C4-2B (cell line): ENCODE data around the gene NCOA3.

Experiments used
- H3K27ac ChIP-seq: fragments of 450-650 bp; 2 replicates; pipeline ENCODE4 v1.5.1; 2017
- CTCF ChIP-seq: fragments of 450-650 bp; conservative IDR thresholded peaks from 2 replicates; pipeline ENCODE4 v1.5.1; 2017; ENCODE audit warnings: mild to moderate bottlenecking
- ZFX ChIP-seq: fragments of 450-650 bp; IDR thresholded peaks from 2 replicates; pipeline ENCODE4 v1.6.1; 2017

Gene NCOA3

DNA sequence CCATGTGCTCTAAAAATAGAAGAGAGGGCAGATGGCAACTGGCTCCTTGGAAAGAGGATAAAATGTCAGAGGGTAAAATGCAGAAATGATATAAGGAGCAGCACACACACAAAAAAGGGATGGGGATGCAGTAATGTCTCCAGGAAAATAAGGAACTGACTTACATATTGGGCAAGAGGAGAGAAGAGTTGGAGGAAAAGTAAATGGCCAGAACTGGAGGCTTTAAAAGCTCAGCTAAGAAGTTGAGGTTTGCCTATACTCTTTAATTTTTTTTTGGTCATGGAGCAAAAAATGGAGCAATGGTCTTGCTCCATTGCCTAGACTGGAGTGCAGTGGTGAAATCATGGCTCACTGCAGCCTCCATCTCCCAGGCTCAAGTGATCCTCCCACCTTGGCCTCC is 189.9 kb downstream of the NCOA3 start:
- H3K27ac ChIP-seq = no peak overlapping the region
- TF ChIP-seq CTCF = no peak
- no peak for TF ChIP-seq ZFX

DNA sequence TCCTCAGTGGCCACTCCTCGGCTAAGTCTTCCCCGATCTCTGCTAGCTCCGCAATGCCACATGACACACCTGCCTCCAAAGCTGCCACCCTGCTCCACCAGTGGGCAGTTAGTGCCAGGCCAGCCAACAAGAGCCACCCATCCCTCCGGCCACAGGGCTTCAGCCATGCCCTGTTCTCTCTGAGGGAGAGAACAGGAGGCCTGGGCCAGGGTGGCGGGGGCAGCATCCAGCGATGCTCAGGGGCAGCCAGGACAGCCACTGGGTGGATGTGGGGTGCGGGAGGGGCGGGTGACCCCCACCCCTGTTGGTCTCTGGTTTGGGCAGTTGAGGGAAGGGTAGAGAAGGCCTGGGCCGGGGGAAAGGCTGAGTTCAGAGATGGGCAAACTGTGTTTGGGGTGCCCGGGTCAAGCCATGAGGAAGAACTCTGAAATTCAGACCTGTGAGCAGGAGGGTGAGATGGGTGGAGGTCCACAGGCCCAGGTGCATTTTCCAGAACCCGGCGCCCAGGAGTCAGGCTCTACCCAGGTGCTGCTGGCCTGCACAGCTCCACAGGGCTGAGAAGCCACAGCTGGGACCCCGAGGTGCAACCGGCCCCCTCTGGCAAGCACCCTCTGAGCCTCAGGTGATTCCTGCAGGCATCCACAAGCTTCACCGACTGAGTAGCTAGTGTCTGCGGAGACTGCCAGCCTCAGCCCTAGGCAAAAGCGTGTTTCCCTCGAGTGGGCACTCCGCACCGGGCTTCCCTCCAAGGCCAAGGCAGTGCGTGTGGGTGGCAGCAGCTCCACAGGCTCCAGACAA is 192.5 kb downstream of the NCOA3 start:
- no peak overlapping the region for H3K27ac ChIP-seq
- no peak for TF ChIP-seq ZFX
- TF ChIP-seq CTCF = no peak

DNA sequence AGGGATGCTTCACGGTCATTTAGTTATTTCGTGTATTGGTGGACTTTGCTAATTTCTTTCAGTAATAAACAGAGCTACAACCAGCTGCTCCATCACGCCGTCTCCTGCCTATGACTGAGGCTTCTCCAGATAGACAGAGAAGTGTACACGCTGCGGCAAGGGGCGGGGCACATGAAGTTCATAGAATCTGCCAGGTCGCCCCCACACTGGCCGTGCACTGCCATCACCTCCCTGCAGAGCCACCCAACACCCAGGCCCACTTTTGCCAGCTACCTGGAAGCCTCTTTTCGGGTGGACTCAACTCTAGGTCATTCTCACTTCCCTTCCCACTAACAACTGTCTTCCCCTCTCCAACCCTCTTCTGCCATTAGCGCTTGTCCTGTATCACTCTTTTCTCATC is 195.2 kb downstream of the NCOA3 start:
- TF ChIP-seq ZFX = no peak
- no peak for TF ChIP-seq CTCF
- H3K27ac ChIP-seq = no peak overlapping the region

GRCh38 chr20:47698142-47698541 is 196.5 kb downstream of the NCOA3 start:
- TF ChIP-seq CTCF (no peak), ZFX (no peak)
- no peak overlapping the region for H3K27ac ChIP-seq

DNA sequence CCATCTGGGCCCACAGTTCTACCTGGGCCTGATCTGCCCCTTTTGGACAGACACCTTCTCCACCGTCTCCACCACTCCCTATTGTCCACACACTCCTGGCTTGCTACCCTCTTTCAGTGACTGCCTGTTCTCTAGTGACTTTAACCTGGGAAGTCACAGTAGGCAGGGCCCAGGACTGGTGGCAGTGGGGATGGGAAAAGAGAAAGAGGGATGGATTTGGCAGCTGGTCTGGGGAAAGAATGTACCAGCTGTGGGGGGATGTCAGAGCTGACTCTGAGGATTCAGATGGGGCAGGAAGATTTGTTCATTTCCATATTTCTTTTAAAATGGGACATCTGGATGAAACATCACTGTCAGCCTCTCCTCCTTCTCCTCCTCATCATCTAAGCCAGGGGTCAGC is 198.1 kb downstream of the NCOA3 start:
- no peak for TF ChIP-seq CTCF
- TF ChIP-seq ZFX = no peak
- no peak overlapping the region for H3K27ac ChIP-seq

GRCh38 chr20:47700327-47700726 is 198.6 kb downstream of the NCOA3 start:
- no peak overlapping the region for H3K27ac ChIP-seq
- TF ChIP-seq CTCF (no peak), ZFX (no peak)

DNA sequence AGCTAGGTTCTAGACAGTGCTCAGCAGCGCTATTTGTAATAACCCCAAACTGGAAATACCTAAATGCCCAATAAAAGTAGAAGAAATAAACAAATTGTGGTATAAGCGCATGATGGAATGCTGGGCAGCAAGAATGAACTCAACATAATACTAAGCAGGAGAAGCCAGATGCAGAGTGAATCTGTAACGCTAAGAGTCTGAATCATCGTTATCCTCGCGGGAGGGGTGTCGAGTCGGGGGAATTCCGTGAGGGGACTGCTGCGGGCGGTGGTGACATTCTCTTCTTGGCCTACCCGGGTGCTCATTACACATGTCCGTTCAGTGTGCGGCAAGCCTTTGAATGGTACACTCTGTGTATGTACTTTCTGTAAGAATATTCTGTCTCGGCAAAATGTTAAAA is 199.9 kb downstream of the NCOA3 start:
- TF ChIP-seq ZFX (no peak), CTCF (no peak)
- no peak overlapping the region for H3K27ac ChIP-seq
